Mesenteric fat pad (tissue), 1 donor: ENCODE data around the gene FRAS1. TPM values are rescaled to one million over a fixed set of nuclear protein-coding genes. Genes with fewer than 3 reads are reported as not detected.
"Not testable (repeated sequence)": the region's sequence is repeated elsewhere in the genome, so short reads cannot be mapped to it uniquely, and the experiment has no call there.

Source experiments
- DNase-seq: peaks from one replicate; pipeline ENCODE4 v3.0.0-alpha.2; 2020; ENCODE audit warnings: low spot score
- total RNA-seq: library from RNA; stranded (reverse); fragmentation: NEBNext Ultra II Directional; extraction: Animal tissue kit (Norgen Biotek cat#: 25700); gene quantifications from one replicate; pipeline ENCODE4 v1.2.1, GENCODE V29; 2021
- donor health status: DM: yes; HTN: yes; CAD: no.

FRAS1 gene
- total RNA-seq, 1 donor from 2014 or later: 4.3 TPM

DNA sequence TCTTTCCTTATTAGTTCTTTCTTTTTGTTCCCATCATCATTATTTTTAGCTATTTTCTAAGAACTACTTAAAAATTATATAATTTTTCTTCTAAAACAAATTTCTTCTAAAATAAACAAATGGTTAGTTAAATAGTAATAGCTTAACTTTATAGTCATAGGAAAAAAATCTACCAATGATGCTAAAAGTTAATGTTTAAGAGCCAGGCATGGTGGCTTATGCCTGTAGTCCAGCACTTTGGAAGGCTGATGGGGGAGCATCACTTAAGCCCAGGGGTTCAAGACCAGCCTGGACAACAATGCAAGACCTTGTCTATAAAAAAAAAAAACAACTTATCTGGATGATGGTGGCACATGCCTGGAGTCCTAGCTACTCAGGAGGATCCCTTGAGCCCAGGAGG, 367.3 kb downstream of the FRAS1 start:
- DNase-seq: no peak

DNA sequence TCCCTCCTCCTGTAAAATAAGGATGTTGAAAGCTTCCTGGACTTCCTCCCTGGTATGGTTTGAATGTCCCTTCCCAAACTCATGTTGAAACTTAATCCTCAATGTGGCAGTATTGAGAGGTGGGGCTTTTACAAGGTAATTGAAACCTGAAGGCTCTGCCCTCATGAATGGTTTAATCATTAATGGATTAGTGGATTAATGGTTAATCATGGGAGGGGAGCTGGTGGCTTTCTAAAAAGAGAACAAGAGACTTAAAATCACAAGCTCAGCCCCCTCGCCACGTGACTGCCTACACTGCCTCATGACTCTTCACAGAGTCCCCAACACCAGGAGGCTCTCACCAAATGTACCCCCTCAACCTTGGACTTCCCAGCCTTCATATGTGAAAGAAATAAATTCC, 369.8 kb downstream of the FRAS1 start:
- DNase-seq: no peak

DNA sequence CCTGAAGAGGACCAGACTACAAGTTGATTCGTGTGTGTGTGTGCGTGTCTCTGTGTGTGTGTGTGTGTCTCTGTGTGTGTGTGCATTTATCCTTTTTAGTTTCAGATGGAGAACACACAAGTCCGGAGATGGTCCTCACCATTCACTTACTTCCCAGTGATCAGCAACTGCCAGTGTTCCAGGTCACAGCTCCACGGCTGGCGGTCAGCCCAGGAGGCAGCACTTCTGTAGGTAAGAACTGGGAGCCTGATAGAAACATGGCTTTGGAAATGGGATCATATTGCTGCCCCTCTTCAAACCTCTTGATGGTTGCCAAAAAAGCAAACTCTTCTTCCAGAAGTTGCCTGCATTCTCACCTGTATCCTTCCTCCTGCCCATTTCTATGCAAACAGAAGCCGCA, 371.9 kb downstream of the FRAS1 start:
- no peak for DNase-seq

DNA sequence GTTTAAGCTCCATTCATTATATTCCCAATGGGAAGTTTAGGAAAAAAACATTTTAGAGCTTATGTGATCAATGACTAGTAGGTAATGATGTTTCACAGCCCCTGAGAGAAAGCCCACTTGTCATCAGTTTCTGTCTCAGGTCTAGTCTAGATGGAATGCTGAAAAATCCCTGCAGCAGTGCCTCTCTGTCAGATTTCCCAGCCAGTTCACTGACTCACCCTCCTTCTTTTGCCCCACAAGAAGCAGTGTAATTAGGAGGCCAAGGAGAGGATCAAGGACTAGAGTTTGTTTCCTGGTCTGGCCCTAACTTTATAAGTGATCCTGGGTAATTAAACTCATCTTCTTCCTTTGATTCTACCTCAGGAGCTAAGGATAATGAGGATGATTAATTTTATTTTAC, 375.8 kb downstream of the FRAS1 start:
- no peak for DNase-seq

DNA sequence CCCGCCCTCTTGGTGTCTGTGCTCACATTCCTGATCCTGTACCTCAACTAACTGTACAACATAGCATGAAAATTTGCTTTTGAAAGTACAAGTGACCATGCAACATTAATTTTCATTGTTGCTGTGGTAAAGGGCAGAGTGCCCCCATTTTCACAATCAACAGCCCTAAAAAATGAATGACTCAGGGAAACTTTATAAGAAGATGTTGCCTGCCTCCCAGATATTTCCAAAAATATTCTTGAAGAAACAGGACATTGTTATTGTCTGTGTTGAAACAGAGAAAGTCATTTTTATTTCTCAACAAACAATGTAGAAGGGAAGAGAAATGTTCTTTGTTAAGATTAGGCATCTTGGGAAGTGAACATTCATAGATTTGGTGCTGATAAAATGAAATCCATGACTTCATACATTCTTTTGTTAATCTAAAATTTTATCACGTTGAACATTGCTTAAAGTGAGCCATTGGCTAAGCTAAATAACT, 380.5 kb downstream of the FRAS1 start:
- DNase-seq: no peak

DNA sequence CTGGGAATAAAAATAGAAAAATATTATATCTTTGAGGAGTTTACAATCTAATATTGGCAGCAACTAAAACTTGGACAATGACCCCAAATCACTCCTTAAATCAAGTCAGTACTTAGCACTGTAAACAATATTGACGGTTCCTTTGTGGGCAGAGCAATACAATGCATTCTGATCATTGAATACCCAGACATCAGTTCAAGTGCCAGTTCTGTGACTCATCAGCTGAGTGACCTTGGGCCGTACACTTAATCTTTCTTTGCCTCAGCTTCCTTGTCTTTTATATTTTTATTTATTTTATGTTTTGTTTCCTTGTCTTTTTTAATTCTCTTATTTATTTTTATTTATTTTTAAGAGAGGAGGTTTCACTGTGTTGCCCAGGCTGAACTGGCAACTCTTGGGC, 382.2 kb downstream of the FRAS1 start:
- no peak for DNase-seq

DNA sequence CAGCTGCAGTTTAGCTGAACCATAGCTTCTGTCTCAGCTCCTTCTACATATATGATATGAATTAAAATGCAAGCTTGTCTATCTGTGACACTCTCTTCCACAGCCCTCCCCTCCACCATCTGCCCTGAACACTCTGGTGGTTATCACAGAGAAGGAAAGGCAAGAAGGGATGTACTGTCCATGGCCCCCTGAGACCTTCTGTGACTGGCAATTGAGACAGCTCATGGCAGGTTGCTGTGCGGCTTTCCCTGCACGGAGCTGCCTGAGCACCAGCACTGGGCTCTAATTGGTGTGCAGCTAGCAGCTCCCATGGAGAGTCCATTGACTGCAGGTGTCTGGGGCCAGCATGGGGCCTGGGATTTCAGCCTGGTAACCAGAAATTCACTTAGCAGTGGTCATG, 384.6 kb downstream of the FRAS1 start:
- no peak for DNase-seq

DNA sequence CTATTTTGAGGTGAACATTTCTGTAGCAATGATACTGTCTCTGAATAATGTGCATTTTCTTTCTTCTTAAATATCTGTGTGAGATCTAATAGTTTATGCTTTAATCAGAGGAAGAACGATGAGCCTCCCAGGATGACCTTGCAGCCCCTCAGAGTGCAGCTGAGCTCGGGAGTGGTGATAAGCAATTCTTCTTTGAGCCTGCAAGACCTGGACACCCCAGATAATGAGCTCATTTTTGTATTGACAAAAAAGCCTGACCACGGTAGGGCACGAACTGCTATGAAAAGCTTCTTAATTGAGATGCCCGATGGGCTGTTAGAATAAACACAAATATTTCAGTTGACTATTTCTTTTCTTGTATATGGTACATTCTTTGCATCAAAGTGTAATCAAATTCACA, 389.5 kb downstream of the FRAS1 start:
- no peak for DNase-seq

DNA sequence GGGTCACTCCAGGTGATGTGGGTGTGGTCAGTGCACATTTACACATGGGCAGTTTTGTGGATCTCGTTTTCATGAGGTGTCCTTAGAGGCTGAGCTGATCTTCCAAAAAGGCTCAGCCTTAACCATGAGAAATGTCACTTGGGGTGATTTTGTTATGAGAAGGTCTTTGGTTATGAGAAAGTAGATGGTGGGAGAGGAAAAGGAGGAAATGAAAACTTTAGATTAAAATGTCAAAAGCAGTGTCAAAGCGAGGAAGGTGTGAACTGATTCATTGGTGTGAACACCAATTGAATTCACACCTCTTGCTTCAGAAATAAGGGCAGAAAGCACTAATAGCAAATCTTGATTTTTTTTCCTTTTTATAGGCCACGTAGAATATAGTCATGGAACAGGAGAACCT, 394.3 kb downstream of the FRAS1 start:
- no peak for DNase-seq

DNA sequence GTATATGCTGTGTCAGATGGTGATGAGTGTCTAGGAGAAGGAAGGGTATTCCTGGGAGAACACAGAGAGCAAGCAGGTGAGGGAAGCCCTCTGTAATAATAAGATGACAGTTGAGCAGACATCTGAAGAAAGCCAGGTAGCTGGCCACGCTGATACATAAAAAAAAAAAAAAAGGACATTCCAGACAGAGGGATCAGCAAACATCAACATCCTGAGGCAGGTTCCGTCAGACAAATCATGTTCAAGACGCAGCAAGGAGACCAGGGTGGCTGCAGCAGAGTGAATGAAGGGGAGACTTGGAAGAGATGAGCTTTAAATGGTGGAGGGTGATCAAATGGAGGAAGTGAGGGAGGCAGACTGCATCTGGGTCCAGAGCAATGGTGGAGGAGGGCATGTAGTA, 396.9 kb downstream of the FRAS1 start:
- DNase-seq: no peak

DNA sequence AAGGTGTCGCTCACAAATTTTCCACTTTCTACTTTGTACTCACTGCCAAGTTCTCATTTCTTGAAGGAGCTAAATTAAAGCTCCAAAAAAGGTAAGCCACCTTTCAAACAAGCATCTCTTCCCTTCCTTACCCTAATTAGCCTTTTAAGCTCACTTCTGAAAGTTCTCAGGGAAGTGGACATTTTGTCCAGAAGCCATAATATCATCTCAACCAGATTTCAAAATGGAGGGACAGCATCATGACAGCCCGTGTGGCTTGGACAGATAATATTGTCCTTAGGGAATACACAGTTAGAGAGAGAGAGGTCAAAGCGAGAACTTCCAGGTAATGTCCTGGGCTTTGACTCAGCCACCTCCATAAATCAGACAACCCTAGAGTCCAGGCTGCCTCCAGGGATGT, 400.6 kb downstream of the FRAS1 start:
- no peak for DNase-seq

DNA sequence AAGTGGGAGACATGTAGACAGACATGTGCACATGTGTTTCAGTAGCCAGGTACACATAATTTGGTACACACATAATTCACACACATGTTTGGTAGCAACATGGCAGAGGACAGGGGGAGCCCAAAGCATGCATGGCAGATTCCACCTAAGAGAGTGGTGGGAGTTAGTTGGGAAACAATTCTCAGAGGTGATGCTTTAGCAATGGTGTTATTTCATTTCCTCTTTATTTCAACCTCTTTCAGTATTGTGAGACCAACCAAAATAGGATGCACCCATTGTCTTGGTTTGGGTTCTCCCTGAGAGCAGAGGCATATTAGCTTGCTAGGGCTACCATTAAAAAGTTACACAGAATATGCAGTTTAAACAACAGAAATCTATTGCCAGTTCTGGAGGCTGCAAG, 402.2 kb downstream of the FRAS1 start:
- no peak for DNase-seq

DNA sequence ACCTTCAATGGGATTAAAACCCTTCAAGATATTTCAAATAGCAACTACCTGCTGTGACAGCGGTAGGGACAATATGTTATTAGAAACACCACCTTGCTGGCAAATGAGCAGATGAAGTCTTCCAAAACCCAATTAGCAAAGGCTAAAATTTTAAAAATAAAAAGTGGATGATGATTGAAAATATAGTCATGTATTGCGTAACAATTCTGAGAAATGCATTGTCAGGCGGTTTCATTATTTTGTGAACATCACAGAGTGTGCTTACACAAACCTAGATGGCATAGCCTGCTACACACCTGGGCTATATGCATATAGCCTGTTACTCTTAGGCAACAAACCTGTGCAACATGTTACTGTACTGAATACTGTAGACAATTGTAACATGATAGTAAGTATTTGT, 403.2 kb downstream of the FRAS1 start:
- no peak for DNase-seq

DNA sequence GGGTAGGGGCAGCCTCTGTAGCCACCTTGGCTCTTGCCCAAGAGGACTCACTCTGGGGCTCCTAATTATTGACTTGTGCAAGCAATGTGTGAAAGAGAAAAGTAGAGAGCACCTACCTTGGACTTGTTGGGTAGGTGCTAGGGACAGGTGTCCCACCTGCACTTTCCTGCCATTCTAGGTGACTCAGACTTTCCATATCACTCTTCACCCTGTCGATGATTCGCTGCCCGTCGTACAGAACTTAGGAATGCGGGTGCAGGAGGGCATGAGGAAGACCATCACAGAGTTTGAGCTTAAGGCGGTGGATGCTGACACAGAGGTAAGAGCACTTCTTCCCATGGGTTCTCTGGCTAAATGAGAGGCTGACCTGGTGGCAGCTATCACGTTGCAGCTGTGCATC, 407.1 kb downstream of the FRAS1 start:
- DNase-seq: no peak

DNA sequence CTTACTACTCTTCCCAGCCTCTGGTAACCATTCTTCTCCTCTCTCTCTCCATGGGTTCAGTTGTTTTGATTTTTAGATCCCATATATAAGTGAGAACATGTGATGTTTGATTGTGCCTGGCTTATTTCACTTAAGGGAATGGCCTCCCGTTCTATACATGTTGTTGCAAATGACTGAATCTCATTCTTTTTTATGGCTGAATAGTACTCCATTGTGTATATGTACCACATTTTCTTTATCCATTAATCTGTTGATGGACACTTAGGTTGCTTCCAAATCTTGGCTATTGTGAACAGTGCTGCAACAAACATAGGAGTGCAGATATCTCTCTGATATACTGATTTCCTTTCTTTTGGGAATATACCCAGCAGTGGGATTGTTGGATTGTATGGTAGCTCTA, 410.1 kb downstream of the FRAS1 start:
- DNase-seq: not testable (repeated sequence)

DNA sequence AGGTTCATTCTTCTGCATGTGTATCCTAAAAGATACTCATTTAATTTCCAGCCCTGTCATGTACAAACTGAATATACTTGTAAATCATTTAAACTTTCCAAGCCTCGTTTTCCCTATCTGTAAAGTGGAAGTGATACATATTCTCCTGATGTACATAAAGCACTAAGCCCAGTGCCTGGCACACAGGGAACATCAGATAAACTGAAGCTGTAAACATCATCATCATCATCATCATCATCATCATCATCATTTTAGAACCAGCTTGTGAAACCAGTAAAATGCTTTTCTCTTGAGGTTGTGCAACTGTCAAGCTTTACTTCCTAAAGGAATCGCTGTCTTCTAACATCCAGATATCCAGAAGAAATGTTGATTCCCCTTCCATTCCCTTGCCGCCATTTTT, 411.1 kb downstream of the FRAS1 start:
- no peak for DNase-seq

DNA sequence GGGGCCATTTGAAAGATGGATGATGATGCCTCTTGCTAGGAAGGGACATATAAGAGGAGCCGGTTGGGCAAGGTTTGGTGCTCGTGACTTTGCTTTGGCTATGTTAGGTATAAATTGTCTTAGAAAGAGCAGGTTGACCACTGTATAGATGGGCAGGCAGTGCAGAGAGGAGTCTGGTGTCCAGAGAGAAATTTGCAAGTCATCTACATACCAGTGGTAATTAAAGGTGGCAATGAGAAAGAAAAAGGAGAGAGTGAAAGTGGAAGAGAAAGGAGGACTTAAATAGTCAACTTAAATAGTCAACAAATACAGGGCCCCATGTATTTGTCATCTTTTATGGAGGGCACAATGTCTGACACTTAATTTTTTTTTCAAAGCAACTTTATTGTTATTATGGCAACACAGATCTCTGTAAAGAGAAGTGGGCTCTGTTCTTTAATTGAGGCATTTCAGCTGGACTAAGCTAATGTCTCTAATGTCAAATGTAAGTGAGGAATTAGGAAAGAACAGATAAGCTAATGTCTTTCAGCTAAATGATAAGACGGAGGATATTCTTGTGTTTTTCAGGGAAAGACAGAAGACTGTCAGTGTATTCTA, 419.1 kb downstream of the FRAS1 start:
- no peak for DNase-seq

DNA sequence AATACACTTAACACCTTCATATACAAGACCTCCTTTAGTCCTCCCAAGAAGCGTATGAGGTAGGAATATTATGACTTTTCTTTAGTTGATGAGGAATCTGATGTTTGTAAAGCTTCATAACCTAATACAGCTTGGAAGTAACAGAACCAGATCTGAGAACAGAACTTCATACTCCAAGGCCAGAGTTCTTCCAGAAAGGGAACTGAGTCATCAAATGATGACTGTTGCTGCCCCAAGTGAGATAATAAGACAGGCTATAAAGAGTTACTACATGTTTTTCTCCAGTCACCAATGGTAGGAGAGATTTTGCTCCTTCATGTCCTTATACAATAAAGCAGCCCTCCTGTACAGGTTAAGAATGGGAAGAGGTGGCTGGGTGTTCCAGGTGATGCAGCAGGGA, 420.2 kb downstream of the FRAS1 start:
- DNase-seq: no peak

DNA sequence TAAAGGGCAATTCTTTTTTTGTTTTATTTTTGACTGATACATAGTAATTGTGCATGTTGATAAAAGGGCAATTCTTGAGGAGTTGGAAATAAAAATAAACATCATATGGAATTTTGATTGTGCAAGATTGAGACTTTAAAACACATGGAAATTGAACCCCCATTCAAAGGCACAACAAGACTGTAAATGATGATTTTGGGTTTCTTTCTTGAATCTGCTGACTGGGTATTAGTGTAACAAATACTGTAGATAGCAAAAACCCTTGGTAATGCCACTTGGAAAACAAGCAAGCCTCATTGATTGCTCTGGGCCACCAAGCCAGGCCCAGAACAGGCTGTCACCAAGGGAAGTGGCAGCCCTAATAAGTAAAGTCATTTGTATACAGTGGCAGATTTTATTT, 421.4 kb downstream of the FRAS1 start:
- no peak for DNase-seq

DNA sequence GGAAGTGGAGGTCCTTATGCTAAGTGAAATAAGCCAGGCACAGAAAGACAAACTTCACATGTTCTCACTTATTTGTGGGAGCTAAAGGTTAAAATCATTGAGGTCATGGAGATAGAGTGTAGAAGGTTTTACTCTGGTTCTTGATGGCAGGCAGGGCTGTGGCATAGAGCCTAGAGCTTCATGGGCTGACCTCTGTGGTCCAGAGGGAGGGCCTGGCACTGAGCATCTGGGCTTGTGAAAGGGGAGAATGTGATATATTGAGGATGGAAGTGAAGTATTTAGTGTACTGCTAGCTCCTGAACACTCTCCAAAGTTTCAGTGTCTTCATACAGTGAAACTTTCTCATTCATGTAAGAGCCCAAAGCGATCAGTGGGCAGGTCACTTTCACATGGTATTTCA, 423.2 kb downstream of the FRAS1 start:
- DNase-seq: no peak

DNA sequence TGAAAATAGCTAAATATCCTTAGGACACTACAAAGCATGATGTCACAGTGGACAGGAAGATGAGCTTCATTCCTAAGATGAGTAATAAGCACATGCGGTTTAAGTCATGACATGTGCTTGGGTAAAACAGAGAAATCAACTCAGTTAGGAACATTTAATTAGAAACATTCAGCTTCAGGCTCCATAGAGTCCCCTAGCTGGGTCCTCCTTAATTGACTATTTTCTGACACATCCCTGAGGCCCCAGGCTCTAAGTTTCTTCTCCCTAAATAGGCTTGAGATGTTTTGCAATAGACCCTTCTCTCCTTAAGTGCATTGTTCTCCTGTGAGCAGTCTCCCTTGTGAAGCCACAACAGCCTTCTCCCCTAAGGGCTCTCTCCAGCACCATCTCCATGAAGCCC, 424.1 kb downstream of the FRAS1 start:
- no peak for DNase-seq

DNA sequence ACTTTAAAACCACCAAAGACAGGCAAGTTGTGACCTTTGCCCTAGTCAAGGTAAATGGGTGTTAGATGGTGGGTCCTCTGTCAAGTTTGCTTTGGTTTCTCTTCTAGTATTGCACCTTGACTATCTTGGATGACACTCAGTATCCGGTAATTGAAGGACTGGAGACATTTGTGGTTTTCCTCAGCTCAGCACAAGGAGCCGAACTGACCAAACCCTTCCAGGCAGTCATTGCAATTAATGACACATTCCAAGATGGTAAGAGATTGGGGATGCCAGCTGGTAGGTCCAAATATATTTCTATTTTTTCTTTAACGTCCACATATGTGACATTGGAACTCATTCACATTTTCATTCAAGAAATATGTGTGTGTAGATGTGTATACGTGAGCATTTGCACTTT, 425.2 kb downstream of the FRAS1 start:
- no peak for DNase-seq

DNA sequence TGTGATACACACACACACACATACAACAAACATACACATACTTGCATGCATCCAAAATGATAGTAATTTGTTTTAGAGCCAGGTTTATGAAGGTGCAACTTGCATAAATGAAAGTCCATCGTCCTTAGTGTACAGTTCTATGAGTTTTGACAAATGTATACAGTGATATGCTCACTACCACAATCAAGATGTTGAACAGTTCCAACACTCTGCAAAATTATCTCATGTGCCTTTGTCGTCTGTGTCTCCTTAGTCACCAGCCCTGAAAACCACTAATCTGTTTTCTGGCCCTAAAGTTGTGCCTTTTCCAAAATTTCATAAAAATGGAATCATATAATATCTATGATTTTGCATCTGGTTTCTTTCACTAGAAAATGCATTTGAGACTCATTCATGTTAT, 426.7 kb downstream of the FRAS1 start:
- DNase-seq: no peak

DNA sequence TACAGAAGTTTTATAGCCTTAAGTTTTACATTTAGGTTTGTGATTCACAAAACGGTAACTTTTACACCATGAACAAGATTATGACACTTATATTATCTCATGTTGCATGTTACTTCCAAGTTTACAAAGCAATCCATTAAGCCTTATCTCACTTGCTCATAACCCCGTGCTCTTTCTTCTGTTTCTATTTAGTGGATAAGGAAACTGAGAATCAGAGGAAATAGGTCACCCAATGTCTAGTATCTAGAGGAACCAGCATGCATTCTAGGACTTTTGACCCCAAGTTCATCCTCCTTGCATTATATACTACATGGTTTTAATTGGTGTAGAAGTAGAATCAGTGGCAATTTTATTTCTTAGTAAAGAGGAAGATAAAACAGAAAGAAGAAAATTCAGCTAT, 427.5 kb downstream of the FRAS1 start:
- DNase-seq: no peak
